HL-60 (cell line): ENCODE measurements around the gene TDRD12.

Experiments used
- DNase-seq, 2 experiments: peaks; one replicate each; pipeline ENCODE4 v3.0.0-alpha.2; 2010 to 2020; ENCODE audit warnings: low read depth in 1 of 2, low spot score in 1 of 2
- H3K27ac ChIP-seq: fragments of 250-450 bp; sonication (Bioruptor Pico); replicated peaks from 2 replicates; pipeline ENCODE4 v1.5.1; 2020; ENCODE audit warnings: mild to moderate bottlenecking, moderate library complexity
- H3K27me3 ChIP-seq: fragments of 250-450 bp; sonication (Bioruptor Pico); 2 replicates; pipeline ENCODE4 v1.5.1; 2021; ENCODE audit warnings: mild to moderate bottlenecking, moderate library complexity; ENCODE audit not compliant: insufficient read depth, poor library complexity, severe bottlenecking
- H3K4me3 ChIP-seq: replicated peaks from 2 replicates; pipeline ENCODE4 v1.5.1; 2011; ENCODE audit warnings: mild to moderate bottlenecking, control low read depth, low read length; ENCODE audit not compliant: insufficient read depth
- GABPA ChIP-seq: IDR thresholded peaks from 2 replicates; pipeline ENCODE4 v1.6.1; 2012; ENCODE audit warnings: low read depth
- POLR2AphosphoS5 ChIP-seq: IDR thresholded peaks from 2 replicates; pipeline ENCODE4 v1.6.1; 2012; ENCODE audit warnings: low read depth
- SPI1 ChIP-seq: IDR thresholded peaks from 2 replicates; pipeline ENCODE4 v1.6.1; 2012; ENCODE audit warnings: low read depth, mild to moderate bottlenecking, borderline replicate concordance
- TF ChIP-seq, protein P1 (sequence below): IDR thresholded peaks from one replicate; pipeline ENCODE4 v1.5.1; 2011; ENCODE audit warnings: low read length, control low read depth, inconsistent platforms; ENCODE audit not compliant: insufficient read depth
- TF ChIP-seq, protein P2 (sequence below): IDR thresholded peaks from 2 replicates; pipeline ENCODE4 v1.6.1; 2012; ENCODE audit warnings: low read depth; ENCODE audit not compliant: insufficient replicate concordance

The TDRD12 gene

GRCh38 chr19:32819419-32820400, 100.1 kb downstream of the TDRD12 start:
- Histone ChIP-seq H3K4me3 (no peak overlapping the region), H3K27me3 (peaks cover 8% of the 10 kb centered on the region), H3K27ac (no peak overlapping the region)
- TF ChIP-seq, protein P1, sequence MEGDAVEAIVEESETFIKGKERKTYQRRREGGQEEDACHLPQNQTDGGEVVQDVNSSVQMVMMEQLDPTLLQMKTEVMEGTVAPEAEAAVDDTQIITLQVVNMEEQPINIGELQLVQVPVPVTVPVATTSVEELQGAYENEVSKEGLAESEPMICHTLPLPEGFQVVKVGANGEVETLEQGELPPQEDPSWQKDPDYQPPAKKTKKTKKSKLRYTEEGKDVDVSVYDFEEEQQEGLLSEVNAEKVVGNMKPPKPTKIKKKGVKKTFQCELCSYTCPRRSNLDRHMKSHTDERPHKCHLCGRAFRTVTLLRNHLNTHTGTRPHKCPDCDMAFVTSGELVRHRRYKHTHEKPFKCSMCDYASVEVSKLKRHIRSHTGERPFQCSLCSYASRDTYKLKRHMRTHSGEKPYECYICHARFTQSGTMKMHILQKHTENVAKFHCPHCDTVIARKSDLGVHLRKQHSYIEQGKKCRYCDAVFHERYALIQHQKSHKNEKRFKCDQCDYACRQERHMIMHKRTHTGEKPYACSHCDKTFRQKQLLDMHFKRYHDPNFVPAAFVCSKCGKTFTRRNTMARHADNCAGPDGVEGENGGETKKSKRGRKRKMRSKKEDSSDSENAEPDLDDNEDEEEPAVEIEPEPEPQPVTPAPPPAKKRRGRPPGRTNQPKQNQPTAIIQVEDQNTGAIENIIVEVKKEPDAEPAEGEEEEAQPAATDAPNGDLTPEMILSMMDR: no peak
- TF ChIP-seq, protein P2, sequence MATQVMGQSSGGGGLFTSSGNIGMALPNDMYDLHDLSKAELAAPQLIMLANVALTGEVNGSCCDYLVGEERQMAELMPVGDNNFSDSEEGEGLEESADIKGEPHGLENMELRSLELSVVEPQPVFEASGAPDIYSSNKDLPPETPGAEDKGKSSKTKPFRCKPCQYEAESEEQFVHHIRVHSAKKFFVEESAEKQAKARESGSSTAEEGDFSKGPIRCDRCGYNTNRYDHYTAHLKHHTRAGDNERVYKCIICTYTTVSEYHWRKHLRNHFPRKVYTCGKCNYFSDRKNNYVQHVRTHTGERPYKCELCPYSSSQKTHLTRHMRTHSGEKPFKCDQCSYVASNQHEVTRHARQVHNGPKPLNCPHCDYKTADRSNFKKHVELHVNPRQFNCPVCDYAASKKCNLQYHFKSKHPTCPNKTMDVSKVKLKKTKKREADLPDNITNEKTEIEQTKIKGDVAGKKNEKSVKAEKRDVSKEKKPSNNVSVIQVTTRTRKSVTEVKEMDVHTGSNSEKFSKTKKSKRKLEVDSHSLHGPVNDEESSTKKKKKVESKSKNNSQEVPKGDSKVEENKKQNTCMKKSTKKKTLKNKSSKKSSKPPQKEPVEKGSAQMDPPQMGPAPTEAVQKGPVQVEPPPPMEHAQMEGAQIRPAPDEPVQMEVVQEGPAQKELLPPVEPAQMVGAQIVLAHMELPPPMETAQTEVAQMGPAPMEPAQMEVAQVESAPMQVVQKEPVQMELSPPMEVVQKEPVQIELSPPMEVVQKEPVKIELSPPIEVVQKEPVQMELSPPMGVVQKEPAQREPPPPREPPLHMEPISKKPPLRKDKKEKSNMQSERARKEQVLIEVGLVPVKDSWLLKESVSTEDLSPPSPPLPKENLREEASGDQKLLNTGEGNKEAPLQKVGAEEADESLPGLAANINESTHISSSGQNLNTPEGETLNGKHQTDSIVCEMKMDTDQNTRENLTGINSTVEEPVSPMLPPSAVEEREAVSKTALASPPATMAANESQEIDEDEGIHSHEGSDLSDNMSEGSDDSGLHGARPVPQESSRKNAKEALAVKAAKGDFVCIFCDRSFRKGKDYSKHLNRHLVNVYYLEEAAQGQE: no peak
- TF ChIP-seq SPI1 (no peak), POLR2AphosphoS5 (no peak), GABPA (no peak)
- DNase-seq: no peak

DNA sequence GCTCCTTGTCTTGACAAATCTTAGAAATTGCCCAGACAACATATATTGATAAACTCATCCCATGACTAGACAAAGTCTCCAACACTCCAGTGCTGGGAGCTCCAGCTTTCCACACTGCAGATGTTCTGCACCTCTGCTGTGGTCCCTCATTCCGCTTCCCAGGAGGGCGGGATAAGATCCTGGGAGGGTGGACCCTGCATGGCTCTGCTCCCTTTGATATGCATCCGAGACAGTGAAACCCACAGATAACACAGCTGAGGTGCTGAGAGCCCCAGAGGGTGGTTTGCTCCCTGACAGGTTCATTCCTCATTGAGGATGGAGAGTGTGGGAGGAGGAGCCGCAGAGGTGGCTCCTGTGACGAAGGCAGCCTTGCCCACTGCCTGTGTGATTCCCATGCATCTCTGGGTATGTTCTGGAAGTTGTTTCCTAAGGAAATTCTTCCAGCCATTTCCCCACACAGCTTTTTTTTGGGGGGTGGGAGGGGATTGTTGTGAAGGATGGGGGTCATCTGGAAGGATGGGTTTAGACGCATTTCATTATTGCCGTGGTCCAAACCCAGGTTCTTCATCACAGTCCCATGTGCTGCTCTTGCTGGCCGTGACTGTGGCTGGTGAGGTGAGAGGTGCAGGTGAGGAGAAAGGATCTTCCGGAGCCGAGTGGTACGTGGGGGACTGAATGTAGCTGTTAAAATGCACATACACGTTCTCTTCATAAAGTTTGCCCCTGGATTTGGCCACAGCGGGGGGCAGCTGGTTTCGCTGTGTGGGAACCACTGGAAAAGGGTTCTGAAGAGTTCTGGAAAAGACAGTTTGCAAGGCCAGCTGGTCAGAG, 103.6 kb downstream of the TDRD12 start:
- Histone ChIP-seq H3K27ac (no peak overlapping the region), H3K27me3 (peaks cover 14% of the 10 kb centered on the region)
- no peak for DNase-seq

DNA sequence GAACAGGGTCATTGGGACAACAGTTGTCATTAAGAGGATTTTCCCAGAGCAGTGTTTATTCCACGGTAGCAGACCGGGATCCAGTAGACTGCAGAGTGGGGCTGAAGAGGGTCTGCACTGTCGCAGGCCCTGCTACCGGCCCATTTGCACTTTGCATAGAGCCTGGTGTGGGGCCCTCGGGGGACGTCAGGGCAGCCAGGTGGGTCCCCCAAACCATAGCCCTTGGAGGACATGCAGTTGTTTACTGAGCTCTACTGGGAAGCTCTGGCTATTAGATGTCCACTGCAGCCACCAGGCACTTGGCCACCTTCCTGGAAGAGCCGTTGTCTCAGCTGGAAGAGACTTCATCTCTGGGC, 104.2 kb downstream of the TDRD12 start:
- TF ChIP-seq POLR2AphosphoS5: no peak
- TF ChIP-seq, protein P2: no peak
- no peak for TF ChIP-seq GABPA
- TF ChIP-seq, protein P1: no peak
- no peak for TF ChIP-seq SPI1
- Histone ChIP-seq H3K4me3 (no peak overlapping the region), H3K27me3 (peaks cover 14% of the 10 kb centered on the region), H3K27ac (no peak overlapping the region)
- no peak for DNase-seq

More for the DNA sequence above, 103.6 kb downstream of the TDRD12 start:
- H3K4me3 ChIP-seq: no peak overlapping the region
- TF ChIP-seq POLR2AphosphoS5 (no peak), SPI1 (no peak), GABPA (no peak)
- TF ChIP-seq, protein P1: no peak
- TF ChIP-seq, protein P2: no peak
